ENCODE measurements around the gene FAM53B.
"Not testable (repeated sequence)": the region's sequence is repeated elsewhere in the genome, so short reads cannot be mapped to it uniquely, and the experiment has no call there.

The FAM53B gene

GRCh38 chr10:124744102-124745050 is at the start of gene FAM53B:
Gene FAM53B, minus strand, starts transcription at chr10:124744378. Its CDS starts 37,665 bp downstream, at chr10:124706713.
- peak; percentile 87 for DNase-seq

DNA sequence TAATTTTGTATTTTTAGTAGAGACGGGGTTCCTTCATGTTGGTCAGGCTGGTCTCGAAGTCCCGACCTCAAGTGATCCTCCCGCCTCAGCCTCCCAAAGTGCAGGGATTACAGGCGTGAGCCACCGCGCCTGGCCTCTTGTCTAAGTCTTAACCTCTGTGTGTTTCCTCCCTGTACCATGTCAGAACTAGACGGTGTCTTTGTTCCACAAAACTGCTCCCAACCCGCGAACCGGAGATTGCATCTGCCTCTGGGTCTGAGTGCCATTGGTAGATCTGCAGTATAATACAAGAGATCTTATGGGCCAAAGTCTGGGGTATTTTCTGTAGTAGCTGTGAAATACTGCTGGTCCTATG is 48.8 kb upstream of the FAM53B start:
- DNase-seq = no peak

DNA sequence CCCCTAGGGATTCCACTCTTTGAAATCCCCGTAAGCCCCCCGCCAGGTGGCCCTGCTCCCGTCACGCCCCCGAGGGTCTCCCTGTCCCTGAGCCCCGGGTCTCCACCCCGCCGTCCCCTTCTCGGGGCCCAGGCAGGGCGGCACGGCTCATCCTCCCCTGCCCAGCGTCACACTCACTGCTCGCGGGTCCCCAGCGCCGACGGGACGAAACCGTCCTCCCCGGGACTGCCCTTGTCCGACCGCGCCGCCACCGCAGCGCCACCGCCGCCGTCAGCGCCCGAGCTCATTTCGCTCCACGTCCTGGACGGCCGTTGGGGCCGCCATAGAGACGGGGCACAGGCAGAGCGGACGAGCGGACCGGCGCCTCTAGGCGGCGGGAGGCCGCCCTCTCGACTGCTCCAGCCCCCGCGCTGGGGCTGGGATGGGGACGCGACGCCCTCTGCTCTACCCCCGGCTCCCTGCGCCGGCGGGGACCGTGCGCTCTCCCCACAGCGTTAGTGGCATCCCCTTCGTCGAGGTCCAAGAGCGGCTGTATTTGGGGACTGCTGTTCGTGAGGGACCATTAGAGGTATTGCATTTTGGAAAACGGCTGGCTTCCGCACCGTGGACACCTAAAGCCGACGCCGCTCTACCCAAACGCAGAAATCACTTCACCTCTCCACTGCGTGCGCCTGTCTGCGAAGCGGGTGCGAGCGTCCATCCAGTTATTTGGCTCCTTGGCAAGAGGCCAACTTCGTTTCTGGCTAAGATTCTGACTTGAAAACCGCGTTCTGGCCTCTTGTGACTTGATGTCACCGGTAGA is 47.6 kb upstream of the FAM53B start, which contains the start of gene EEF1AKMT2:
Gene EEF1AKMT2 (minus strand): TSS at position 341 of the 802 bp plus-strand sequence. CDS start 54 bp downstream, at position 287.
- DNase-seq = peak; percentile 79

- DNase-seq = not testable (repeated sequence)
Measured at GRCh38 chr10:124782900-124783299, 38.7 kb upstream of the FAM53B start.

DNA sequence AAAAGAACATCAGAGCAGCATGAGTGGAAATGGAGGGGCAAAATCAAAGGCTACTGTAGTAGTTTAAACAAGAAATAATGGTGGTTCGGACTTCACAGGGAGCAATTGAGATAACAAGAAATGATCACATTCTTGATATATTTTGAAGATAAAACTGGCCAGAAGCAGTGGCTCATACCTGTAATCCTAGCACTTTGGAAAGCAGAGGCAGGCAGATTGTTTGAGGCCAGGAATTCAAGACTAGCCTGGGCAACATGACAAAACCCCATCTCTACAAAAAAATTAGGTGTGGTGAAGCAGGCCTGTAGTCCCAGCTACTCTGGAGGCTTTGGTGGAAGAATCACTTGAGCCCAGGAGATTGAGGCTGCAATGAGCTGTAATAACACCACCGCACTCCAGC is 24.6 kb upstream of the FAM53B start:
- DNase-seq = no peak

DNA sequence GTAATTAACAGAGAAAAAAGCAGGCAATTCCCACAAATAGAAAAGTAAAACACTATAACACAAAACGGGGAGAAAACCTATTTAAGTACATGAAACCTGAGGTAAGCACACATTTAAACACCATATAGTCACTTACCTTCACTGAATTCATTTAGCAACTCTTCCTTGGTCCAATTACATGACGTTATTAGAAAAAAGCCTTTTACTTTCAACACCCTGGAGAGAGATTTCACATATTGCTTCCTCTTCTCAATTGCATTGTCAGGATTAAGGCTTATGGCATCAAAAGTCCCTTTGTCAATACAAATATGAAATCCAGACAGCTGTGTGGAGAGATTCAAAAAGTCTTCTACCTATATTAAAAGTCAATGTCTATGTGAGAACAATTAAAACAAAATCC is 21.1 kb upstream of the FAM53B start:
- DNase-seq = no peak

- DNase-seq = no peak
Measured at GRCh38 chr10:124763267-124763666, 19.1 kb upstream of the FAM53B start.

DNA sequence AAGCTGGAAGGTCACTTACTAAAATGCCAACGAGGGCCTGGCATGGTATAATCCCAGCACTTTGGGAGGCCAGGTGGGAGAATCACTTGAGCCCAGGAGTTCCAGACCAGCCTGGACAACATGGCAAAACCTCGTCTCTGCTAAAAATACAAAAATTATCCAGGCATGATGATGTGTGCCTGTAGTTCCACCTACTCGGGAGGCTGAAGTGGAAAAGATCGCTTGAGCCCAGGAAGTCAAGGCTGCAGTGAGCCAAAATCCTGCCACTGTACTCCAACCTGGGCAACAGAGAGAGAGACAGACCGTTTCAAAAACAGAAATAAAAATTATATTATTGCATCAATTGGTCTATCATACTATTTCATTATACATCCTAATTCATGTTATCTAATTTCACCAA is 18.1 kb upstream of the FAM53B start:
- no peak for DNase-seq

DNA sequence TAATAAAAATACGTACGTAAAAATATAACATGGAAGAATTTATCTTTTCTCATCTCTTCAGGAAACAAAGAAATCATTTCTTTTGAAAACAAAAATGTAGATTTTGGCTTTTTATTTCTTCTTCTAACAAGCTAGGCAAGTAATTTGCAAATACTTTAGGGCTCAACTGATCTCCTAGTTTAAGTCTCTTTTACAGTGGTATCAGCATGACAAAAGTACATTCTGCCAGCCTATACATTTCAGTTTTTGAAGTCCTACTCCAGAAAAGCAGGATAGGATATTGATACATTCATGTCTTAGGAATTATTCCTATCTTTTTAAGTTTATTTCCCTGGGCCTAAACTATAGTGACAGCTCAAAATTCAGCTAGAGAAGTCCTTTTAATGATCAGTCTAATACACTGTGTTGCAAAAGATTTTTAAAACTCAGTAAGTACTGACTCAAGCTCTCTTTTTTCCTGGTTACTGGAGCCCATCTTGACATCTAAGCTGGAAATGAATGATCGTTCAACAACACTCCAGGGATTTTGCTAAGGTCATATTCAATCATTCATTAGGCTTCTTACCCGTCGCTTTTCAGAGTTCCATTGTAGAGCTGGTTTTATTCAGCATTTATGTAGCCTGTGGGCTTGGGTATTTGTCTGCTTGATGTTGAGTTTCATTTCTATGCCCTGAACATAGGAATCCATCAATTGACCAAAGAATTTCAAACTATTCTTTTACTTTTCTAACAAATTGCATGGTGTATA is 12.2 kb upstream of the FAM53B start:
- no peak for DNase-seq

- DNase-seq = no peak
Measured at GRCh38 chr10:124755581-124755980, 11.4 kb upstream of the FAM53B start.

GRCh38 chr10:124754227-124754626 is 10.0 kb upstream of the FAM53B start:
- DNase-seq = no peak

GRCh38 chr10:124748953-124749645 is 4.9 kb upstream of the FAM53B start:
- no peak for DNase-seq

DNA sequence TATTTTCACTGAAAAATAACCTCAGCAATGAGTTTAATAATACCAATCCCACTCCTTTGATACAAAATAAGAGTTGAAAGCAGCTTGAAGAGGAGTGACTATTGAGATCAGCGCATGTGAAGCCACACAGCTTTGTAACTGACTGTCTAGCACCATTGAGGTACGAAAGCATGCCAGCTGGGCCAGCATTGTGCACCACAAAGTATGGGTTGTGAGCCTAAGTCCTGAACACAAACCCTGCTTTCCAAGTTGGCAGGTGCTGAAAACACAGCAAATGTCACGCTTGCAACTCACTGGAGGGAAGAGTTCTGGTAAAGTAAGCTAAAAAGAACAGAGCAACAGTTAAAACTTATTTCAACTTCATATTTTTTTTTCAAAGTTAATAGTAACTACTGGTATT is 4.0 kb upstream of the FAM53B start:
- DNase-seq = no peak

DNA sequence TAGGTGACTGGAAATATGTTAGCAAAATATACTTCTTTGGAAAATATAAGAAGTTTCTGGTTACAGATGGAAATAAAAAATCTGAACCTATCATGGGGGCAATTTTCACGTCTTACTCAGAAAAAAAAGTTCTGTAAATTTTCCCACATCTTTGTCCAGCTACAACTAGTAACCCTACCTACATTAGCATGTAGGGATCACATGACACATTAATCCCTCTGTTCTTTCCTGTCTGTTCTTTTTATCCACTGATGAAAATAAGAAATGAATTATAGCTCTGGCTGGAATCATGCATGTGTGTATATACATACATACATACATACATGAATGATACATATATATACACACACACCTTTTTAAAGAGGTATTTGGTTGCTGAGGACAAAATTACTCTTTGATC is 3.6 kb upstream of the FAM53B start:
- DNase-seq = no peak

DNA sequence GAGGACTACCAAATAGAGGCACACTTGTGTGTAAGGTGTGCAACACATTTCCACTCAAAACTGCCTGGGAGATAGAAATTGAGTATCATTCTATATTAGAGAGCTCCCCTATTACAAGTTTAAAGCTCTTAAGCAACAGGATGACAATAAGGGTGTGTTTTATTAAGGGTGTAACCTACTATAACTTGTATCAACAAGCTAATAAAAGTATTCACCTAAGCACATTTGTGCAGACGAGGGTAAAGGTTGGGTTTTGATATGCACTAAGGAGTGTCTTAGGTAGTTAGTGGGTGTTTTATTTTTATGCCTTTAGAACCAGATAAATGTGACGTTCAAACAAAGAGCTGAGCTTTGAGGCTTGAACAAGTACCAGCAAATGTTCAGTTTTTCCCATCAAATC is 2.8 kb upstream of the FAM53B start:
- DNase-seq = no peak

DNA sequence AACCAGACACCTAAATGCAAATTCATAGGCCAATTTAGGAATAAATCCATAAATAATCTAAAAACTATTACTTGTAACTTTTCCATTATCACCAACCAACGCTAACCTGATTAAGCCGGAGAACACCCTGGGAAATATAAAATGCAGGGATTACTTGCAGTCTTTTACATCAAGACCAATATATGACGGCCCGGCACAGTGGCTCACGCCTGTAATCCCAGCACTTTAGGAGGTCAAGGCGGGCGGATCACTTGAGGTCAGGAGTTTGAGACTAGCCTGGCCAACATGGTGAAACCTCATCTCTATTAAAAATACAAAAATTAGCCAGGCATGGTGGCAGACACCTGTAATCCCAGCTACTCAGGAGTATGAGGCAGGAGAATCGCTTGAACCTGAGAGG is 2.3 kb upstream of the FAM53B start:
- not testable (repeated sequence) for DNase-seq

- peak; percentile 39 for DNase-seq
Measured at GRCh38 chr10:124745673-124746072, 1.5 kb upstream of the FAM53B start.

DNA sequence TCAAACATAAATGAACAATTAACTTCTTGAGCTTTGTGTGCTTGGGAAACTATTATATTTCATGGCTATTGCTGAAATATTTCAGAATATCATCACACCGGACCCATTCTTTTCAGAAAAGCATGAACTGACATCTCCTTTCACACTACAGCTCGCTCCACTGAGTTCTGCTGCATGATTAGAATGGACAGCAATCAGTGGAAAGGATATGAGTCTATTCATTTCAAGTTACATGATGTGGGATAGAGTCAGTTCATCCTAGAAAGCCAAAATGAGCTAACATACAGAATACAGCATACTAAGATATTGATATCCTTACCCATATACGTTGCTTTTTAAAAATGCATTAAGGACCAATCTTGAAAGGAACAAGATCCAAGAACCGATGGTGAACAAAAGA is 1.1 kb upstream of the FAM53B start:
- no peak for DNase-seq

GRCh38 chr10:124743191-124744101 is 732 bp downstream of the FAM53B start:
- DNase-seq = peak; percentile 37

GRCh38 chr10:124742413-124743190 is 1.6 kb downstream of the FAM53B start:
- peak; percentile 45 for DNase-seq
